Breast epithelium (tissue), 3 donors: Measurements from ENCODE around the gene FRMPD2.

Source experiments
- CTCF ChIP-seq, 3 donors: fragments of 450-650 bp; IDR thresholded peaks; one replicate each; pipeline ENCODE4 v1.5.1; 2016 to 2017; ENCODE audit warnings: antibody characterized with exemption in 3 of 3, mild to moderate bottlenecking in 3 of 3, moderate library complexity in 3 of 3
- POLR2A ChIP-seq: fragments of 450-650 bp; IDR thresholded peaks from one replicate; pipeline ENCODE4 v1.6.1; 2016; ENCODE audit warnings: antibody characterized with exemption, mild to moderate bottlenecking, moderate library complexity
- POLR2AphosphoS5 ChIP-seq, 3 donors: sonication (generic); formaldehyde crosslinking; IDR thresholded peaks; one replicate each; pipeline ENCODE4 v1.6.1; 2017; ENCODE audit warnings: antibody characterized with exemption in 3 of 3

DNA sequence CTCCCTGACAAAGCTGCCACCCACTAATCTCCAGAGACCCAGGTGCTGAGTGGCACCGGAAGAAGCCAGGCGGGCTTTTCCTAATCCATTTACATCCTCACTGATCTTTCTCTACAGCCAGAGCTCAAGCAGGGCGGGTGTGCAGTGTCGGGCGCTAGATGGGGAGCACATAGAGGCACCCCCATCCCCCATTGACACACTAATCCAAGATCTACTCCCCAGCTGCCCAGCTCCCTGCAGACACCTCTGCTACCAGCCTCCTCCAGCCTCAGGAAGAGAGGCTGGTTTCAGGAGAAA lies 22.2 kb downstream of the FRMPD2 start:
- no peak for TF ChIP-seq CTCF (IDR thresholded peaks at IDR 0.05)
- no peak for TF ChIP-seq POLR2A
- TF ChIP-seq POLR2AphosphoS5 (IDR thresholded peaks at IDR 0.05), result no peak
